A673 (cell line): ENCODE results near the gene GIMAP2. TPM values are rescaled to one million over a fixed set of nuclear protein-coding genes. Genes with fewer than 3 reads are reported as not detected.
"Not testable (repeated sequence)": the region's sequence is repeated elsewhere in the genome, so short reads cannot be mapped to it uniquely, and the experiment has no call there.

Source experiments
- BruUV-seq: library from RNA; stranded (reverse); fragments of 400-500 nt; replicated peaks from 2 replicates; lab custom pipeline; 2021; lab: Mats Ljungman, UMichigan
- CTCF ChIA-PET: fragments of 300-600 bp; sonication (Branson Sonifier 250); formaldehyde crosslinking; loops from one replicate; lab custom pipeline; 2022; ENCODE audit warnings: antibody characterized with exemption; lab: Charles Lee
- POLR2A ChIA-PET: fragments of 300-600 bp; sonication (Branson Sonifier 250); formaldehyde crosslinking; loops from one replicate; lab custom pipeline; 2022; ENCODE audit warnings: antibody characterized with exemption; ENCODE audit not compliant: low non-redundant PET; lab: Charles Lee
- DNase-seq: peaks from one replicate; pipeline ENCODE4 v3.0.0-alpha.2; 2015; ENCODE audit warnings: low spot score
- H3K27ac ChIP-seq: fragments of 200-600 bp; sonication (generic); 2 replicates; pipeline ENCODE4 v1.5.1; 2016; ENCODE audit warnings: mixed run types, low read depth, mild to moderate bottlenecking, mixed read lengths, antibody characterized with exemption, low read length; ENCODE audit not compliant: poor library complexity, severe bottlenecking
- H3K27me3 ChIP-seq: fragments of 200-600 bp; sonication (generic); replicated peaks from 2 replicates; pipeline ENCODE4 v1.6.1; 2017; ENCODE audit warnings: mixed run types, low read depth, mild to moderate bottlenecking, mixed read lengths, antibody characterized with exemption, low read length; ENCODE audit not compliant: insufficient read depth, poor library complexity
- H3K36me3 ChIP-seq: fragments of 200-600 bp; sonication (generic); 2 replicates; pipeline ENCODE4 v1.6.1; 2016; ENCODE audit warnings: mixed run types, mild to moderate bottlenecking, mixed read lengths, antibody characterized with exemption, low read length; ENCODE audit not compliant: insufficient read depth, poor library complexity, severe bottlenecking
- H3K4me1 ChIP-seq: fragments of 200-600 bp; sonication (generic); 2 replicates; pipeline ENCODE4 v1.6.1; 2017; ENCODE audit warnings: mixed run types, mild to moderate bottlenecking, mixed read lengths, antibody characterized with exemption, low read length; ENCODE audit not compliant: insufficient read depth, poor library complexity, severe bottlenecking
- H3K4me3 ChIP-seq: fragments of 200-600 bp; sonication (generic); 2 replicates; pipeline ENCODE4 v1.5.1; 2016; ENCODE audit warnings: low read depth, mixed run types, mild to moderate bottlenecking, mixed read lengths, low read length; ENCODE audit not compliant: poor library complexity, severe bottlenecking
- H3K9me3 ChIP-seq: fragments of 200-600 bp; sonication (generic); 2 replicates; pipeline ENCODE4 v1.6.1; 2016; ENCODE audit warnings: mixed run types, low read depth, mild to moderate bottlenecking, mixed read lengths, antibody characterized with exemption, low read length; ENCODE audit not compliant: poor library complexity, severe bottlenecking
- EZH2 ChIP-seq: fragments of 200-600 bp; sonication (generic); IDR thresholded peaks from 2 replicates; pipeline ENCODE4 v1.6.1; 2017; ENCODE audit warnings: borderline replicate concordance, low read depth, mild to moderate bottlenecking, mixed read lengths, antibody characterized with exemption, low read length; ENCODE audit not compliant: poor library complexity, severe bottlenecking
- intact Hi-C: fragments of 100-400 bp; cut with micrococcal nuclease; formaldehyde crosslinking; loops from one replicate; pipeline ENCODE4 v1.10.0; 2022; ENCODE audit not compliant: unreplicated experiment
- total RNA-seq: library from RNA; stranded (reverse); gene quantifications from 2 replicates; pipeline ENCODE4 v1.2.3, GENCODE V29; 2021
- TF ChIP-seq, protein P1 (sequence below): fragments of 300-800, 200-600 bp; sonication (generic); conservative IDR thresholded peaks from 2 replicates; pipeline ENCODE4 v1.5.1; 2017; ENCODE audit warnings: low read depth, mild to moderate bottlenecking, antibody characterized with exemption, low read length, moderate library complexity, mixed read lengths

GIMAP2 gene
- total RNA-seq, 1 experiment from 2014 or later = 4.3 TPM

DNA sequence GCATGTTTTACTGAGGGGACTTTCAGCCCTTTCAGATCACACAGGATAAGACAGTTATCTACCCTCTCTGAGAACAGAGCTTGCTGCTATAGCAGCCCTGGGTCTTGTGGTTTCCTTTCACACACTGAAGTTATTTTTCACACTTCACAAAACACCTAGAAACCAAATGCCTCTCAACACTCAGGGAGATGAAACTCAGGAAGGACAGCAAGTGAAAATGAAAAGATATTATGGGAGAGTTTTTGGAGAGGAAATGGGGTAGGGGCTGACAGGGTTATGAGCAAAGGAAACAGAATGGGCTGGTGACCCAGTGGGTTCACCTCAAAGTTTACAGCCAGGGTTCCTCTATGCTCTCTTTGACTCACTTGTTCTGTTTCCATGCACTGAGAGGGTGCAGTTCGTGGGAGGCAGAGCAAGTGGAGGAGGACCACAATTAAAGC lies 17.0 kb upstream of the GIMAP2 start:
- TF ChIP-seq, protein P1, sequence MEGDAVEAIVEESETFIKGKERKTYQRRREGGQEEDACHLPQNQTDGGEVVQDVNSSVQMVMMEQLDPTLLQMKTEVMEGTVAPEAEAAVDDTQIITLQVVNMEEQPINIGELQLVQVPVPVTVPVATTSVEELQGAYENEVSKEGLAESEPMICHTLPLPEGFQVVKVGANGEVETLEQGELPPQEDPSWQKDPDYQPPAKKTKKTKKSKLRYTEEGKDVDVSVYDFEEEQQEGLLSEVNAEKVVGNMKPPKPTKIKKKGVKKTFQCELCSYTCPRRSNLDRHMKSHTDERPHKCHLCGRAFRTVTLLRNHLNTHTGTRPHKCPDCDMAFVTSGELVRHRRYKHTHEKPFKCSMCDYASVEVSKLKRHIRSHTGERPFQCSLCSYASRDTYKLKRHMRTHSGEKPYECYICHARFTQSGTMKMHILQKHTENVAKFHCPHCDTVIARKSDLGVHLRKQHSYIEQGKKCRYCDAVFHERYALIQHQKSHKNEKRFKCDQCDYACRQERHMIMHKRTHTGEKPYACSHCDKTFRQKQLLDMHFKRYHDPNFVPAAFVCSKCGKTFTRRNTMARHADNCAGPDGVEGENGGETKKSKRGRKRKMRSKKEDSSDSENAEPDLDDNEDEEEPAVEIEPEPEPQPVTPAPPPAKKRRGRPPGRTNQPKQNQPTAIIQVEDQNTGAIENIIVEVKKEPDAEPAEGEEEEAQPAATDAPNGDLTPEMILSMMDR = no peak
- TF ChIP-seq EZH2 = no peak
- Histone ChIP-seq H3K27me3 (peaks cover 3% of the 10 kb centered on the region), H3K9me3 (no peaks in the 10 kb centered on the region), H3K4me1 (no peaks in the 10 kb centered on the region), H3K4me3 (no peak overlapping the region), H3K27ac (no peak overlapping the region), H3K36me3 (no peaks in the 10 kb centered on the region)
- CTCF ChIA-PET = no interaction called here
- no TSS peak for BruUV-seq
- POLR2A ChIA-PET = no interaction called here
- intact Hi-C loops = no loop called here
- no peak for DNase-seq

DNA sequence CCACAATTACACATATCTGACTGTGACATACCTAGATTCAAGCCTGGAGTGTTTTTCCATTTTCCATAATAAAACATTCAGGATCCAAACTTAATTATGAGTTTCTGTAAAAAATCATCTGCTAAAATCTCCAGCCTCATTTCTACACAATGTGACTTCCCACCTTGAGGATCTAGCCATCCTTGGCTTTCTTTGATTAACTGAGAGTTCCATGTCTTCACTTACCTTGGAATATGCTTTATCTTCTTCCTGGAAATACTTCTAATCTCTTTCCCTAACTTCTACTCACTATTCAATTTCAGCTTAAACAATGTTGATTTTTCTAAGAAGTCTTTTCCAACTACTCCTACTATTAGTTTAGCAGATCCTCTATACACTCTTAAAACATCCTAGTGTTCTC lies 16.5 kb upstream of the GIMAP2 start:
- BruUV-seq = no TSS peak
- Histone ChIP-seq H3K36me3 (no peaks in the 10 kb centered on the region), H3K9me3 (no peaks in the 10 kb centered on the region), H3K27ac (no peak overlapping the region), H3K4me1 (no peaks in the 10 kb centered on the region), H3K4me3 (no peak overlapping the region), H3K27me3 (peaks cover 3% of the 10 kb centered on the region)
- no peak for TF ChIP-seq EZH2
- TF ChIP-seq, protein P1 = no peak
- ChIA-PET POLR2A (no interaction called here), CTCF (no interaction called here)
- DNase-seq = no peak
- intact Hi-C loops = no loop called here

DNA sequence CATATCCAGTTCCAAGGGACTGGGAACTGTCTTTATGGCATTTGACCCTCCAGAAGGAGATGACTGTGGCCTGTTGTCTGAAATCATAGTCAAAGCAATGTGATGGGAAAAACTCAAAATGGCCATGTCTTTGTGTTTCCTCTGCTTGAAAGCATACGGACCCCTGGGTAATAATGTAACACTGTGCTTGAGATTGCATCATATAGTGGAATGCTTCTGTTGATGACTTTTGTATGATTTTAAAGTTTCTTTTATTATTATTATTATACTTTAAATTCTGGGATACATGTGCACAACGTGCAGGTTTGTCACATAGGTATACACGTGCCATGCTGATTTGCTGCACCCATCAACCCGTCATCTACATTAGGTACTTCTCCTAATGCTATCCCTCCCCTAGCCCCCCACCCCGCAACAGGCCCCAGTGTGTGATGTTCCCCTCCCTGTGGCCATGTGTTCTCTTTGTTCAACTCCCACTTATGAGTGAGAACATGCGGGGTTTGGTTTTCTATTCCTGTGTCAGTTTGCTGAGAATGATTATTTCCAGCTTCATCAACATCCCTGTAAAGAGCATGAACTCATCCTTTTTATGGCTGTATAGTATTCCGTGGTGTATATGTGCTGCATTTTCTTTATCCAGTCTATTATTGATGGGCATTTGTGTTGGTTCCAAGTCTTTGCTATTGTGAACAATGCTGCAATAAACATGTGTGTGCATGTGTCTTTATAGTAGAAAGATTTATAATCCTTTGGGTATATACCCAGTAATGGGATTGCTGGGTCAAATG lies 13.5 kb upstream of the GIMAP2 start:
- BruUV-seq = not testable (repeated sequence)

DNA sequence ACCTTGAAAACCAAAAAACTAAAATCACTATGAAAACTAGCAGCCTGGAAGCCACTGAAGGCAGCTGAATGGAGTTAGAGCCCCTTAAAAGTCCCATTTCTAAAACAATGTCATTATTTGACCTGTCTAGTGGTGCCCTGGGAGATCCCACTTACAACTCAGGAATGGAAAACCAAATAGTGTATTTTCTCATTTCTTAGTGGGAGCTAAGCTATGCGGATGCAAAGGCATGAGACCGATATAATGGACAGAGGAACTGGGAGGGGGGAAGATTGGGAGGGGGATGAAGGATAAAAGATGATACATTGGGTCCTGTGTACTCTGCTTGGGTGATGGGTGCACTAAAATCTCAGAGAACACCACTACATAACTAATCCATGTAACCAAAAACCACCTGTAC lies 9.8 kb upstream of the GIMAP2 start:
- intact Hi-C loops = no loop called here
- H3K9me3 ChIP-seq = no peaks in the 10 kb centered on the region
- H3K4me3 ChIP-seq = no peak overlapping the region
- no peaks in the 10 kb centered on the region for H3K4me1 ChIP-seq
- POLR2A ChIA-PET = no interaction called here
- no peak for TF ChIP-seq EZH2
- TF ChIP-seq, protein P1 = no peak
- no peak for DNase-seq
- no peaks in the 10 kb centered on the region for H3K27me3 ChIP-seq
- BruUV-seq = no TSS peak
- H3K27ac ChIP-seq = no peak overlapping the region
- no peaks in the 10 kb centered on the region for H3K36me3 ChIP-seq
- CTCF ChIA-PET = no interaction called here

More for the DNA sequence above, 13.5 kb upstream of the GIMAP2 start:
- H3K27ac ChIP-seq, H3K9me3 ChIP-seq, CTCF ChIA-PET, DNase-seq, H3K4me3 ChIP-seq, H3K36me3 ChIP-seq, POLR2A ChIA-PET, intact Hi-C loops, H3K27me3 ChIP-seq, H3K4me1 ChIP-seq: not testable (repeated sequence)

DNA sequence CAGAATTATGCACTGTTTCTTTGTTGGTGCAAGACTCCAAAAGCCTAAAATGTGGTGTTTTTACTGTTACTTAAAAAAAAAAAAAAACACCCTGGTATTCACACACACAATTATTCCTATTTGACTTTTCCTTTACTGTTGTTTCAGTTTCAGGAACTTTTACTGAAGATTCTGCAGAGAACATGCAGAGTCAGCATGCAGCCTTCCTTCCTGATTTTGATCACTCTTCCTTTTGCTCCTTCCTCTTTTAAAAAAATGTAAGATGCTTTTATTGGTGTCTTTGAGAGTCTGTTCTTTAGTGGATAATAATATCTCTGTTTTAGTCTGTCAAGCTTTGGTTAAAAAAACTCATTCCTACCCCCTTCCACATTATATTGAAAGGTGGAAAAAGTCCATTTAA lies 9.2 kb upstream of the GIMAP2 start:
- intact Hi-C loops, CTCF ChIA-PET: not testable (repeated sequence)

More for the DNA sequence above, 9.2 kb upstream of the GIMAP2 start:
- H3K27me3 ChIP-seq, H3K4me1 ChIP-seq, H3K4me3 ChIP-seq, H3K9me3 ChIP-seq, H3K27ac ChIP-seq, BruUV-seq, POLR2A ChIA-PET, DNase-seq, H3K36me3 ChIP-seq: not testable (repeated sequence)
